OCI-LY3 (cell line): ENCODE measurements around the gene MYO7A.

Experiments
- H2AFZ ChIP-seq: fragments of 200-600, 300-600 bp; shearing (Covaris generic); 2 replicates; pipeline ENCODE4 v1.6.0; 2014; ENCODE audit warnings: antibody characterized with exemption, low read depth, low read length
- H3K27ac ChIP-seq: fragments of 200-600, 300-600 bp; sonication (generic); 2 replicates; pipeline ENCODE4 v1.5.1; 2014; ENCODE audit warnings: mild to moderate bottlenecking, low read length, moderate library complexity, mixed read lengths
- H3K27me3 ChIP-seq: fragments of 200-600, 300-600 bp; sonication (generic); 2 replicates; pipeline ENCODE4 v1.6.1; 2014; ENCODE audit warnings: low read depth, low read length, mixed read lengths
- H3K36me3 ChIP-seq: fragments of 200-600, 300-600 bp; sonication (generic); replicated peaks from 2 replicates; pipeline ENCODE3; 2014; ENCODE audit warnings: low read depth, low read length, mixed read lengths
- H3K4me1 ChIP-seq: fragments of 300-600, 200-600 bp; sonication (generic); 2 replicates; pipeline ENCODE4 v1.6.1; 2014; ENCODE audit warnings: low read length, mixed read lengths
- H3K4me2 ChIP-seq: fragments of 200-600, 300-600 bp; sonication (generic); 2 replicates; pipeline ENCODE4 v1.6.1; 2014; ENCODE audit warnings: low read length, mixed read lengths
- H3K4me3 ChIP-seq: fragments of 300-600, 200-600 bp; sonication (generic); 2 replicates; pipeline ENCODE4 v1.5.1; 2014; ENCODE audit warnings: antibody characterized with exemption, mild to moderate bottlenecking, low read length, moderate library complexity
- H3K79me2 ChIP-seq: fragments of 300-600, 200-600 bp; shearing (Covaris generic); 2 replicates; pipeline ENCODE4 v1.6.1; 2014; ENCODE audit warnings: mild to moderate bottlenecking, low read length, mixed read lengths
- H3K9ac ChIP-seq: fragments of 300-600, 200-600 bp; shearing (Covaris generic); 2 replicates; pipeline ENCODE4 v1.6.0; 2014; ENCODE audit warnings: mild to moderate bottlenecking, low read length, moderate library complexity
- H3K9me3 ChIP-seq: fragments of 200-600, 300-600 bp; shearing (Covaris generic); 2 replicates; pipeline ENCODE4 v1.6.1; 2014; ENCODE audit warnings: low read length, mixed read lengths; ENCODE audit not compliant: insufficient read depth
- H4K20me1 ChIP-seq: fragments of 200-600, 300-600 bp; sonication (generic); 2 replicates; pipeline ENCODE4 v1.6.1; 2016; ENCODE audit warnings: low read length, mixed read lengths; ENCODE audit not compliant: insufficient read depth
- EZH2phosphoT487 ChIP-seq: fragments of 200-600 bp; shearing (Covaris generic); IDR thresholded peaks from 2 replicates; pipeline ENCODE4 v1.6.1; 2018; ENCODE audit warnings: antibody characterized with exemption, mixed run types, low read depth
- TF ChIP-seq, protein P1 (sequence below): fragments of 200-600, 300-600 bp; sonication (generic); IDR thresholded peaks from 2 replicates; pipeline ENCODE4 v1.5.1; 2014; ENCODE audit warnings: antibody characterized with exemption, low read length, low read depth

MYO7A gene

DNA sequence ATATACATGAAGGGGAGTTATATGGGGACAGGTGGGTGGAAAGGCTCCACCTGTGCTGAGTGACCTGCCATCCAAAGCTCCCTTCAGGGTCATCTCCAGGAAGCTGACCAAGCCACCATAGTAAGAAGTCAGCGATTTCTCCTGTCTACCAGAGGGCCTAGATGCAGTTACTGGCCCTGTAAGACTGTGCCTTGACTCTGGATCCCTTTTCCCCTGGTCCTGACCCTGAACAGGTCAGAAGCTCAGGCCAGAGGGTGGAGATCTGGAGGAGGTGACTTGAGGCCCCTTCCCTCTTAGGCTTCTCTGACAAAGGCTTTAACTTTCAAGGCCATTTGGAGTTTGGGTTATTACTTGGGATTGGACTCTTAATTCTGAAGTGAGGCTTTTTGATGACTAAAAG, 103.8 kb downstream of the MYO7A start:
- H3K27ac ChIP-seq, result no peak overlapping the region
- H4K20me1 ChIP-seq, result no peaks in the 10 kb centered on the region
- no peaks in the 10 kb centered on the region for H3K9me3 ChIP-seq
- no peak for TF ChIP-seq EZH2phosphoT487
- TF ChIP-seq, protein P1, sequence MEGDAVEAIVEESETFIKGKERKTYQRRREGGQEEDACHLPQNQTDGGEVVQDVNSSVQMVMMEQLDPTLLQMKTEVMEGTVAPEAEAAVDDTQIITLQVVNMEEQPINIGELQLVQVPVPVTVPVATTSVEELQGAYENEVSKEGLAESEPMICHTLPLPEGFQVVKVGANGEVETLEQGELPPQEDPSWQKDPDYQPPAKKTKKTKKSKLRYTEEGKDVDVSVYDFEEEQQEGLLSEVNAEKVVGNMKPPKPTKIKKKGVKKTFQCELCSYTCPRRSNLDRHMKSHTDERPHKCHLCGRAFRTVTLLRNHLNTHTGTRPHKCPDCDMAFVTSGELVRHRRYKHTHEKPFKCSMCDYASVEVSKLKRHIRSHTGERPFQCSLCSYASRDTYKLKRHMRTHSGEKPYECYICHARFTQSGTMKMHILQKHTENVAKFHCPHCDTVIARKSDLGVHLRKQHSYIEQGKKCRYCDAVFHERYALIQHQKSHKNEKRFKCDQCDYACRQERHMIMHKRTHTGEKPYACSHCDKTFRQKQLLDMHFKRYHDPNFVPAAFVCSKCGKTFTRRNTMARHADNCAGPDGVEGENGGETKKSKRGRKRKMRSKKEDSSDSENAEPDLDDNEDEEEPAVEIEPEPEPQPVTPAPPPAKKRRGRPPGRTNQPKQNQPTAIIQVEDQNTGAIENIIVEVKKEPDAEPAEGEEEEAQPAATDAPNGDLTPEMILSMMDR, result no peak
- H3K4me3 ChIP-seq, result no peak overlapping the region
- H3K4me1 ChIP-seq, result no peaks in the 10 kb centered on the region
- no peaks in the 10 kb centered on the region for H3K36me3 ChIP-seq
- H2AFZ ChIP-seq, result no peak overlapping the region
- H3K27me3 ChIP-seq, result no peaks in the 10 kb centered on the region
- no peaks in the 10 kb centered on the region for H3K79me2 ChIP-seq
- no peak overlapping the region for H3K4me2 ChIP-seq
- H3K9ac ChIP-seq, result no peak overlapping the region

- TF ChIP-seq, protein P1, result no peak
- TF ChIP-seq EZH2phosphoT487, result no peak
- H3K27ac ChIP-seq, result no peak overlapping the region
- H2AFZ ChIP-seq, result no peak overlapping the region
- H3K79me2 ChIP-seq, result no peaks in the 10 kb centered on the region
- no peak overlapping the region for H3K4me2 ChIP-seq
- H3K9ac ChIP-seq, result no peak overlapping the region
- no peak overlapping the region for H3K4me3 ChIP-seq
- no peaks in the 10 kb centered on the region for H3K27me3 ChIP-seq
- H3K4me1 ChIP-seq, result no peaks in the 10 kb centered on the region
- H3K9me3 ChIP-seq, result no peaks in the 10 kb centered on the region
- no peaks in the 10 kb centered on the region for H4K20me1 ChIP-seq
- no peaks in the 10 kb centered on the region for H3K36me3 ChIP-seq
Measured at GRCh38 chr11:77232242-77232641, 104.2 kb downstream of the MYO7A start.

- TF ChIP-seq, protein P1, result no peak
- no peak for TF ChIP-seq EZH2phosphoT487
- no peak overlapping the region for H3K27ac ChIP-seq
- H3K79me2 ChIP-seq, result no peaks in the 10 kb centered on the region
Measured at GRCh38 chr11:77233011-77233410, 105.0 kb downstream of the MYO7A start.

GRCh38 chr11:77236901-77237300, 108.9 kb downstream of the MYO7A start:
- Histone ChIP-seq H3K9me3 (no peaks in the 10 kb centered on the region), H3K79me2 (no peaks in the 10 kb centered on the region), H3K4me3 (no peak overlapping the region), H3K36me3 (no peaks in the 10 kb centered on the region), H3K9ac (no peak overlapping the region), H4K20me1 (no peaks in the 10 kb centered on the region), H3K27ac (no peak overlapping the region), H2AFZ (no peak overlapping the region), H3K27me3 (no peaks in the 10 kb centered on the region), H3K4me1 (no peaks in the 10 kb centered on the region), H3K4me2 (no peak overlapping the region)
- no peak for TF ChIP-seq EZH2phosphoT487
- TF ChIP-seq, protein P1, result no peak

More at GRCh38 chr11:77233011-77233410, 105.0 kb downstream of the MYO7A start:
- Histone ChIP-seq H3K4me2 (no peak overlapping the region), H3K4me1 (no peaks in the 10 kb centered on the region), H3K27me3 (no peaks in the 10 kb centered on the region), H3K4me3 (no peak overlapping the region), H3K36me3 (no peaks in the 10 kb centered on the region), H3K9ac (no peak overlapping the region), H2AFZ (no peak overlapping the region), H3K9me3 (no peaks in the 10 kb centered on the region), H4K20me1 (no peaks in the 10 kb centered on the region)
